Spleen (tissue), 7 donors: ENCODE results near the gene UNC93A.
"Not testable (repeated sequence)": the region's sequence is repeated elsewhere in the genome, so short reads cannot be mapped to it uniquely, and the experiment has no call there.

Source experiments
- POLR2AphosphoS5 ChIP-seq, 3 donors: sonication (generic); formaldehyde crosslinking; IDR thresholded peaks; one replicate each; pipeline ENCODE4 v1.5.1; 2017; ENCODE audit warnings: antibody characterized with exemption in 3 of 3
- TF ChIP-seq, protein P1 (sequence below), 11 experiments: fragments of 200-600 bp in 7 of 11; fragments of 450-650 bp in 4 of 11; sonication (generic) in 4 of 11; IDR thresholded peaks in 8 of 11; conservative IDR thresholded peaks in 3 of 11; 1 replicate in 7 of 11; 2 replicates in 4 of 11; pipeline versions ENCODE4 v1.4.0 to v1.8.0; 2016 to 2021; ENCODE audit warnings: antibody characterized with exemption in 11 of 11, inconsistent platforms in 4 of 11, mild to moderate bottlenecking in 1 of 11
- donor health status: DM: no; HTN: no; CAD: no; lungs with moderate emphysema.
- donor health status: DM: no; HTN: no; CAD: no.
- donor health status: DM: no; HTN: no; CAD: no.

DNA sequence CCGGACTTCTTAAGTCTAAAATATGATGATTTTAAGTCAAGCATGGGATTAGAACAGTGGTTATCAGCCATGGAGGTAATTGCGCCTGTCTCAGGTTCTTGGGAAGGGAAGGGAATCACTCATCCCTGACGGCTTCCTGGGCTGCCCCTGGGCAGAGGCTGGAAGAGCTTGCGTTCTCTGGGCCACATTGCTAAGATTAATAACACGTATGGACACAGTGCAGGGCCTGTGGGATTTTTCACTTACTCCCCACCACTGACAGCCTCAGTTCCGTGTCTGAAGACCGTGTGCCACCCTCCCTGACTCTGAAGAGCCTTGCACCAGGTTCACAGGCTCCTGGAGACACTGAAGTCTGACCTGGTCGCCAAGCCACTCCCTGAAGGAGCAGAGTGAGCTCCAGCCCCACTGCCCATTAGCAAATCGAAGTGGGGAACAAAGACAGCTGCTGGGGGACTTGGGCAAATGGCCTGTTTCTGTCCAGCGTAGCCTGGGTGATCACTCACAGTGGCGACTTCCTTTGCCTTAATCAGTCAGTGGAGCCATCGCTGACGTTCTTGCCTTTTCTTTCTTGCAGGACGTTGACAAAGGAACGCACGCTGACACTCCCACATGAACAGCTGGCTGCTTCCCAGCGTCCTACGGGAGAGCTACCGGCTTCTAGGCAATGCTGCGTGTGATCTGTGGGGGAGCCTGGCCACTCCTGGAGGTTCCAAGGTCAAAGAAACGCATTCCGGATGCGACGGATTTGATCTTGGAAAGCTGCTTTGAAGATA is 24.9 kb upstream of the UNC93A start:
- not testable (repeated sequence) for TF ChIP-seq POLR2AphosphoS5 (IDR thresholded peaks at IDR 0.05)
- TF ChIP-seq, protein P1, sequence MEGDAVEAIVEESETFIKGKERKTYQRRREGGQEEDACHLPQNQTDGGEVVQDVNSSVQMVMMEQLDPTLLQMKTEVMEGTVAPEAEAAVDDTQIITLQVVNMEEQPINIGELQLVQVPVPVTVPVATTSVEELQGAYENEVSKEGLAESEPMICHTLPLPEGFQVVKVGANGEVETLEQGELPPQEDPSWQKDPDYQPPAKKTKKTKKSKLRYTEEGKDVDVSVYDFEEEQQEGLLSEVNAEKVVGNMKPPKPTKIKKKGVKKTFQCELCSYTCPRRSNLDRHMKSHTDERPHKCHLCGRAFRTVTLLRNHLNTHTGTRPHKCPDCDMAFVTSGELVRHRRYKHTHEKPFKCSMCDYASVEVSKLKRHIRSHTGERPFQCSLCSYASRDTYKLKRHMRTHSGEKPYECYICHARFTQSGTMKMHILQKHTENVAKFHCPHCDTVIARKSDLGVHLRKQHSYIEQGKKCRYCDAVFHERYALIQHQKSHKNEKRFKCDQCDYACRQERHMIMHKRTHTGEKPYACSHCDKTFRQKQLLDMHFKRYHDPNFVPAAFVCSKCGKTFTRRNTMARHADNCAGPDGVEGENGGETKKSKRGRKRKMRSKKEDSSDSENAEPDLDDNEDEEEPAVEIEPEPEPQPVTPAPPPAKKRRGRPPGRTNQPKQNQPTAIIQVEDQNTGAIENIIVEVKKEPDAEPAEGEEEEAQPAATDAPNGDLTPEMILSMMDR (IDR thresholded peaks at IDR 0.05 in 8 of 11, conservative IDR thresholded peaks at IDR 0.05 in 3 of 11) = not testable (repeated sequence)
